Left lobe of liver (tissue), 2 donors: ENCODE measurements around the gene SRSF9. TPM values are rescaled to one million over a fixed set of nuclear protein-coding genes. Genes with fewer than 3 reads are reported as not detected.
"Not testable (repeated sequence)": the region's sequence is repeated elsewhere in the genome, so short reads cannot be mapped to it uniquely, and the experiment has no call there.

Experiments used
- ATAC-seq: fragments of 200-7000 bp; cut with Tn5 transposase; one replicate; pipeline ENCODE4 v1.9.1; 2020; ENCODE audit warnings: mild to moderate bottlenecking, moderate library complexity
- DNase-seq: peaks from one replicate; pipeline ENCODE4 v3.0.0-alpha.2; 2020; ENCODE audit warnings: low spot score
- total RNA-seq: library from RNA; stranded (reverse); gene quantifications from one replicate; pipeline ENCODE4 v1.2.1, GENCODE V29; 2021
- donor health status: DM: no; HTN: no; CAD: no; lungs with moderate emphysema.
- donor health status: DM: no; HTN: yes; CAD: no.

The SRSF9 gene, protein sequence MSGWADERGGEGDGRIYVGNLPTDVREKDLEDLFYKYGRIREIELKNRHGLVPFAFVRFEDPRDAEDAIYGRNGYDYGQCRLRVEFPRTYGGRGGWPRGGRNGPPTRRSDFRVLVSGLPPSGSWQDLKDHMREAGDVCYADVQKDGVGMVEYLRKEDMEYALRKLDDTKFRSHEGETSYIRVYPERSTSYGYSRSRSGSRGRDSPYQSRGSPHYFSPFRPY
- total RNA-seq, result 57.8 TPM

DNA sequence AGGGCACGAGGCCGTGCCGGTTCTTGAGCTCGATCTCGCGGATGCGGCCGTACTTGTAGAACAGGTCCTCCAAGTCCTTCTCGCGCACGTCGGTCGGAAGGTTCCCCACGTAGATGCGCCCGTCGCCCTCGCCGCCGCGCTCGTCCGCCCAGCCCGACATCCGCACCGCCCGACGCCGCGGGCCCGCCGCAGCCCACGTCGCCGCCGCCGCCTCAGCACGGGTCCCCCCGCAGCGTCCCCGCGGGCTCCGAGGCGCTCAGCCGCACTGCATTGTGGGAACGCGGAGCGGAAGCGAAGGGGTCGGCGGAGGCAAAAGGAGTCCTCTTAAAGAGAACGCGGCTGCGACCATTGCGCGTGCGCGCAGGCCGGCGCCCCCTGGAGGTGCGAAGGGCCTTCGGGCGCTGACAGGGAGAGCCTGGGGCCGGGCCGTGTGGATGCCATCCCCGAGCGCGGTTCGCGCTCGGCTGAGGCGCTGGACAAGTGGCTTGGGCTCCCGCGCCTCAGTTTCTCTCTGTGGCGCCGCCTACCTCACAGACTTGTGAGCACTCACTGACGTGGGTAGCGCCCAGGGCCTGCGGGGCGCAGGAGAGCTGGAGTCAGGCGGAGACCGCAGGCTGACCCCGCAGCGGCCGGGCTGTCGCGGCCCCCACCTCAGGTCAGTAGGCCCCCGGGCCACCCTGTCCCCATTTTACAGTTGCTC, at the start of gene SRSF9:
SRSF9 (minus strand) TSS at position 299 of the 700 bp plus-strand sequence; CDS start at position 160, 139 bp downstream.
- ATAC-seq (peak; percentile 94), DNase-seq (peak; percentile 96)

DNA sequence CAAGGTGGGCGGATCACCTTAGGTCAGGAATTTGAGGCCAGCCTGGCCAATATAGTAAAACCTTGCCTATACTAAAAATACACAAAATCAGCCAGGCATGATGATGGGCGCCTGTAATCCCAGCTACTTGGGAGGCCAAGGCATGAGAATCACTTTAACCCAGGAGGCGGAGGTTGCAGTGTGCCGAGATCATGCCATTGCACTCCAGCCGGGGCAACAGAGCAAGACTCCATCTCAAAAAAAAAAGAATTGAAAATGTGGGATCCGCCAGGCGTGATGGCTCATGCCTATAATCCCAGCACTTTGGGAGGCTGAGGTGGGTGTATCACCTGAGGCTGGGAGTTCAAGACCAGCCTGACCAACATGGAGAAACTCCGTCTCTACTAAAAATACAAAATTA, 49.8 kb upstream of the SRSF9 start:
- not testable (repeated sequence) for ATAC-seq, DNase-seq

DNA sequence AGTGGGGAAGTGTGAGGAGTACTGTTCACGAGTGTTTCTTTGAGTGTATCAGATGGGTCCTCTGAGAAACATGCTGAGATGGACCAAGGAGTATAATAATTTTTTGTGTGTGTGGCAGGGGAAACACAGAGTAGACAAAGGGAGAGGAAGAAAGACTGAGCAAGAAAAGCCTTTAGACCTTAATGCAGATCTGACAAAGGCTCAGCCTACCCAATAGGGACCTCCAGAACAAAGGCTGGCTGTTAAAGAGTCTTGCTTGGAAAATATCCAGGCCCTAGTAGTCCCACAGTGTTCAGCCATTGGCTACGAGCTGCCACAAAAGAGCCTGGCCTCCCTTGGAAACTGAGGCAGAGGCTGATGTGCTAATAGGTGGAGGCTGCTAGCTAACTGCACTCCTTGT, 45.9 kb upstream of the SRSF9 start:
- no peak for DNase-seq
- no peak for ATAC-seq

DNA sequence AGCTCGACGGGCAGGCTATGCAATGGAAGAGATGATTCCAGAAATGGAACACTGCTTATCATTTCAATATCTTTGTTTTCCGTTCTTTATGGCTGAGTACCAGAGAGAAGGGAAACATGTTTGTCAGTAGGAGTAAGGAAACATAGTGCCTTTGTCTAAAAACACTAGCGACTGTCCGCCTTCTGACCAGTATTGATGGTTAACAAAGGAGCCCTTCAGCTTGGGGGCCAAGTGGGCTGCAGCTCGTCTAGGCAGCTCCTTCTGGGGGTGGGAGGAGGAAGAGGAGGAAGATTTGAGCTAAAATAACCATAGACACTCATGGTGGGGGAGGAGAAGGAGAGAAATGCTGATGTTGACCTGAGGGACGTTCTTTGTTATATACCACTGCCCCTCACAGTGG, 44.5 kb upstream of the SRSF9 start:
- ATAC-seq (no peak), DNase-seq (no peak)

DNA sequence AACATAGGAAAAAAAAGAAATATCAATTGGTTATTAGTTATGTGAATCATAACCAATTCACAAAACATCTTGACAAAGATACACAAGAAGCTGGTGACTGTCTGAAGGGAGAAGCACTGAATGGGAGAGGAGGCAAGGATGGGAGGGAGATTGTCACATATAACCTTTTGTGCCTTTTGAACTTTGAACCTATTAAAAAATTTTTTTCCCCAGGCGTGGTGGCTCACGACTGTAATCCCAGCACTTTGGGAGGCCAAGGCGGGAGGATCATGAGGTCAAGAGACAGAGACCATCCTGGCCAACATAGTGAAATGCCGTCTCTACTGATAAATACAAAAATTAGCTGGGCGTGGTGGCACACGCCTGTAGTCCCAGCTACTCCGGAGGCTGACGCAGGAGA, 39.0 kb upstream of the SRSF9 start:
- DNase-seq, result no peak
- ATAC-seq, result no peak

DNA sequence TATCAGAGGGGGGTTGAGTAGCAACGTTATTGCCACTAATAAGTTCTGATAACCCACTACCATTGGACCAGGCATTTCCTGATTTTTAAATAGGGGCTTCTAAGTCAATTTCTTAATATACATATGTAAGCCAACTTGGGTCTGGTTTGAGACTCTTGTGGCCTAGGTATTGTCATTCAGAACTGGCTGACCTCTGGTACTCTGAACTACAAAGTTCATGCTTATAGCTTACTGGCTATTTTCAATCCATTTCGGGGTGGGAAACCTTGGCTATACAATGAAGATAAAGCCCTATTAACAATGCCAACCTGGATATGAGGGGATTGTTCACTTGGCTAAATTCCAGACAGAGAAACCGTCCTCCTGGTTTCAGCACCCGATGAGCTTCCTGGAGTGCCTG, 35.0 kb upstream of the SRSF9 start:
- ATAC-seq, result no peak
- no peak for DNase-seq

DNA sequence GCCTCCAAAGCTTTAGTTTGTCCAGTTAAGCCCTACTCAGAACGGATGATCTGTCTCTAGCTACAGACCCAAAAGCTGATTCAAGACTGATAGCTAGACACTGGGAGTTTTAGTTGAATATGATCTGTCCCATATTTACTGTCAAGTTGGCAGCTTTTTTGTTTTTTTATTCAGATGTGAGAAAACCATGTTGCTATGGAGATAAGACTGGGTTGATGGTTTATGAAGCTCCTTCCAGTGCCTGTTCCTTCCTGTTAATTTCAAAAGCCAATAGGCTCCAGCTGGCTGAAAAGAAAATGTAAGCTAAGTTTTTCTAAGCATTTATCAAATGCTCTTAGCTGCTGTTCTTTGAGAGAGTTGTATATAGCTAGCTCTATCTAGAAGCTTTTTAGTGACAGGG, 31.0 kb upstream of the SRSF9 start:
- ATAC-seq, result no peak

DNA sequence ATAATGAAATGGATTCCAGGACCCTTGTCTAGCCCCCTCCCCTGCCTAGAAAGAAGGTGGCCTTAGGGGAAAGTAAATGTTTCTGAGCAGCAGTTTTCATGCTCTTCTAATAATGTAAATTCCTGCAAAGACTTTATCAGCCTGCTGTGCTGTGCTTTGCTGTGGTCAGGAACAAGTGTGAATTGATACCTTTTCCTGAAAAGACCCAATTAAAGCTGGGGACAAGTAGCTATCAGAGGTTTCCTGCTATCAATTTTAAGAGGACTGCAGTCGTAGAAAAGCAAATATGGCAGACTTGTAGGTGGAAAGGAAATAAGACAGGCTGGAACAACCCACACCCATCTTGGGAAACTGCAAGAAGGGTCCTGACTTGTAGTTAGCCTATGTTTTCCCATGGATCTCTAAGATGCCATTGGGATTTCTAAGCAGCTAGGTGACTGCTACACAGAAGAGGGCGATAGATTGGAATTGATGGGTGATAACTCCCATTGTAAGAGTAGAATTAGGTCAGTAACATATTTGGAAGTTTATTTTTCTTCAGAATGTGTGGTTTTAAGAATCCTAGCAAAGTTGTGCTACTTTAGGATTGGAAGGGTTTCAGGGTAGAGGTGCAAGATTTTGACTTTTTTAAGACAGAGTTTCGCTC, 29.4 kb upstream of the SRSF9 start:
- DNase-seq (no peak), ATAC-seq (no peak)

More for the DNA sequence above, 31.0 kb upstream of the SRSF9 start:
- DNase-seq, result no peak

DNA sequence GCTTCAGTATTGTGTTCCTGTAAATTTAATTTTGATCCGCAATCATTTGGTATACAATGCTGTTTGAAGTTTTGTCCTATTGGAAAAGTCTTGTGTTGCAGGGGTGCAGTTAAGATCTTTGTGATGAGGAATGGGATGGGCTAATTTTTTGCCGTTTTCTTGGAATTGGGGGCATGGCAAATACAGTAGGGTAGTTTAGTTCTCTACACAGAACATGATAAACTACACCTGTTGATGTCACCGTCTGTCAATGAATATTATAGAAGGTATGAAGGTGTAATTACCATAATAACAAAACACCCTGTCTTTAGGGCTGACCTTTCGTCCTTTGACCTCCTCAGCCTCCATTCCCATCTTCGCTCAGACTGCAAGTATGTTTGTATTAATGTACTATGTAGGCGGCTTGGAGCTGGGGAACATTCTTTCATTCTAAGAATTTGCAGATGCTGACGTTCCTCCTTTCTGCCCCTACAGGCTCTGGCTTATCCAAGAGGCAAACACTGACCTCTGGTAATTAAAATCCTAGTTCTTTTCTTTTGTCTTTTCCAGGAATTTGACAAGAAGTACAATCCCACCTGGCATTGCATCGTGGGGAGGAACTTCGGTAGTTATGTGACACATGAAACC, 28.1 kb upstream of the SRSF9 start:
- DNase-seq (no peak), ATAC-seq (no peak)

DNA sequence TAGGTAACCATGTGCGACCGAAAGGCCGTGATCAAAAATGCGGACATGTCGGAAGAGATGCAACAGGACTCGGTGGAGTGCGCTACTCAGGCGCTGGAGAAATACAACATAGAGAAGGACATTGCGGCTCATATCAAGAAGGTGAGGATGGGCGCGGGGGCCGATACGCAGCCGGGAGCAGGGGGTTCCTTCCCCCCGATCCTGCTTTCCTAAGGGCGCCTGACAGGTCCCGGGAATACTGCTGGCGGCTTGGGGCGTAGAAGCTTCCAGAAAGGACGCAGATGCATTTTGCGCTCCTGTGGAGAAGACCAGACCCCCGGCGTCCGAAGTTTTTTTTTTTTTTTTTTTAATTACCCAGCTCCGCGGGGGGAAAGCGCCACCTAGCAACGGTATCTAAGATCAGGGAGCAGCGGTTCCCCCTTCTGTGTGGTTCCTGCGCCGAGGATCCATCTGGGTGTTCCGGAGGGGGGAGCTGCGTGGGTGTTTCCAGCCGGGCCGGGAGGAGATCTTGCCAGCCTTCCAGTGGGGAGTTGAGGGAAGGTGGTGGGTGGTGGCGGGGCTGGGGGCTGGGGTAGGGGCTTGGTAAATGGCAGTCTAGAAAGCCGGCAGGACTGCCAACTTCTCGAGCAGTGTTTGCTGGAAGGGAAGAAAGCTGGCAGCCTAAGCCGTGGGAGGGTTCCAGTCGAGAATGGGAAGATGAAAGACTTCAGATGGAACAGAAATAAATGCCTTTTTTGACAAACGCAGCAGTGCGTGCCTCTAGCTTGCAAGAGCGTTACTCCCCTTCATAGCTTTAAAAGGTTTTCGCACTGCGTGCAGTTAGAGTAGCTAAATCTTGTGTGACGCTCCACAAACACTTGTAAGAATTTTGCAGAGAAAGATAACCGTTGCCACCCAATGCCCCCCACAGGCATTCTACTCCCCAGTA, 27.1 kb upstream of the SRSF9 start:
- ATAC-seq, result peak; percentile 71

DNA sequence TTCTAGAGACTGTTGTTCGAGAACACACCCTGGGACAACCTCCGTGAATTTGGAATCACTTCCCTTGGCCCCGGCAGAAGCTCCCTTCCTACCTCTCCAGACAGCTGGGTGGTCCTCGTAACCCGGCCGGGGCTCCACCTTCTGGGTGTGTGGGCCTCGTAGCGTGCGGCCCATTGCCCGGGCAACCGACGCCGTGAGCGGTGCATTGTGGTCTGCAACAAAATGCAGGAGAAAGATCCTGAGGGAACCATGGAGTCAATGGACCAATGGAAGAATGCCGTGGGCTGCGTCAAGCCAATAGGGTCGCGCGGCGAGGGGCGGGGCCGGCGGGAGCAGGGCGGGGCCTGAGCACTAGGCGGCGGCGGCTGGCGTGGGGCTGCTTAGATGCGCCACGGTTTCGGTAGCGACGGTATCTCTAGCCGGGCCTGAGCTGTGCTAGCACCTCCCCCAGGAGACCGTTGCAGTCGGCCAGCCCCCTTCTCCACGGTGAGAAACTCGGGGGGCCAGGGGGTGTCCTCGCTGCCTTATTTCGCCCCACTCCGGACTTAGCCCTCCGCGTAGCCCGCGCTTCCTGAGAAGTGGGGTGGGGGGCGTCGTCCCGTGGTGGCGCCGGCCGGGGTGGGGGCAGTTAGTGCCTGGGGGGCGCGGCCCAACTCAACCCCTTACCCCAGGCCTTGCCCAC, 26.3 kb upstream of the SRSF9 start, which contains the start of gene DYNLL1:
DYNLL1 (plus strand) TSS at position 383 of the 682 bp plus-strand sequence. CDS start 309 bp downstream, outside the sequence.
- peak; percentile 97 for ATAC-seq
- peak; percentile 97 for DNase-seq

More for the DNA sequence above, 27.1 kb upstream of the SRSF9 start:
- peak; percentile 68 for DNase-seq

DNA sequence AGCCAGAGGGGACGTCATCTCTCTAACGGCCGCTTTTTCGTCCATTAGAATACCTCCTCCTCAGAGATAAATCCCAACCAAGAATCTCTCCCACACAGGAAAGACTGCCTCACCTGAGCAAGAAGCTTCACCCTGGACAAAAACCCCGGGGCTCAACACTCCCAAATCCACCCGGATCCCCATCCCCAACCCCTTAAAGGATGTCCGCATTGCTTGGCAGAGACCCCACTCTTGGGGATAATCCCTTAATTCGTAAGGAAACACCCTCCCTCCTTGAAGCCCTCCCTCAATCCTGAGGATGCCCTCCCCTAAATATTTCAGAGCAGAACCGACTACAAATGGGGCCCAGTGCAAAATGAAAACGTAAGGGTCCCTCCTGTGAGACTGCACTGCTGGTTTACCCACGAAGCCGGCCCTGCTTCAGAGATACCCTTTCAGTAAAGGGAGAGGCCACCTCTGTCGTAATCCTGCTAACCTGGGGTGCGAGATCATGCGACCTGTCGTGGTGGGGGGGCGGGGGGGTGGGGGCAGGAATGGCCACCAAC, 25.7 kb upstream of the SRSF9 start:
- DNase-seq (no peak), ATAC-seq (no peak)

DNA sequence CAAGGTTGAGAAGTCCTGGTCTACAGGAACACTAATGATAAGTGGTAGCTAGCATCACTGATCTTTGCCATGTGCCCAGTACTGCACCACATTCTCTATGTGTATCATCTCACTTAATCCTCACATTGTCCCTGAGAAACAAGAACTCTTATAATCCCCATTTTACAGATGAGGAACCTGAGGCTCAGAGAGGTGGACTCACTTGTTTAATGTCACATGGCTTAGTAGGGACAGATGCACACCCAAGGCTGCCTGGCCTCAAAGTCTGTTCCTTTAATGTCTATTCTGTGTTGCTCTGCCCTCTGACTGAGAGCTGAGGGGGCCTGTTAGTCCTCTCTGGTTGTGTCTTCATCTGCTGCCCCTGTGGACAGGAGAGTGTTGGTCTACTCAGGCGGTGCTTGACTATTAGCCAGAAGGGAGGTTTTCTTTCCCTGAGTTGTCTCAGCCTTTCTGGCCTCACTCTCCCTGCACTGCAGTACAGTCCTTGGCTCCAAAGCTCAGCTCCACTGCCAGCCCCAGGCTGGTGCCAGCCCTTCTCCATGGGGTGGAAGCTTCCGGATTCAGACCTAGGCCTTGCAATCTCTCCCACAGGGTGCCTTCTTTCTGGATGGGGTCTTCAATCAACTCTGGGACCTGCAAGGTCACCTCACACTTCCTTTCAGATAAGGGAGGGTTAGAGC, 21.4 kb upstream of the SRSF9 start:
- ATAC-seq (no peak), DNase-seq (no peak)

DNA sequence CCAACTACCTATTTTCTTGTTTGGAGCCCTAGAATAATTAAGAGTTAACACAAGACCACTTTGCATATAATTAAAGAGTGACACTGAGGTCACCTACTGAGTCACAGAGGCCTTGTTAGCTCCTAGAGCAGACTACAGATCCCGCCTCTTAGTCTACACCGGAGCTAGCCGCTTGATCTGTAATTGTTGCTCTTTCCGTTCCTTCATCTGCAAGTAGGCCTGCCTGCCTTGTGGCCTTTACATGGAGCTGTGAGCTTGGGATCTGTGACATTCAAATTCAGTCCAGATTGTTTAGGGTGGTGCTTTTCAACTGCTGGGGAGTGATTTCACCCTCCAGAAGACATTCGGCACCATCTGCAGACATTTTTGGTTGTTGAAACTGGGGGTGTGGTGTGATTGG, 20.8 kb upstream of the SRSF9 start:
- ATAC-seq (no peak), DNase-seq (no peak)

DNA sequence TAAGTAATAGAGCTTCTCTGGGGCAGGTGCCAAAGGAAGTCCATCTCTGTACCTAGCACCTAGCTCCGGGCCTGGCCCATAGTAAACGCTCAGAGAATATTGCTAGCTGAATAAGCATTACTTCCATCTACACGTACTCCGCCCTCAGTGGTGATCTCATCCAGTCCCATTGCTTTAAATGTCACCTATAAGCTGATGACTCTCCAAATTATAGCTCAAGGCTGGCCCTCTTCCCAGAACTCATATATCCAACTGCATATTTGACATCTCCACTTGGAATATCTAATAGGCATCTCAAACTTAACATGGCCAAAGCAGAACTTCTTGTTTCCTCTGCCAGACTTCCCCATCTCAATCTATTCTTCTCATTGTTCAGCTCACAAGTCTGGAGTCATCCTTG, 19.5 kb upstream of the SRSF9 start:
- DNase-seq (no peak), ATAC-seq (no peak)

DNA sequence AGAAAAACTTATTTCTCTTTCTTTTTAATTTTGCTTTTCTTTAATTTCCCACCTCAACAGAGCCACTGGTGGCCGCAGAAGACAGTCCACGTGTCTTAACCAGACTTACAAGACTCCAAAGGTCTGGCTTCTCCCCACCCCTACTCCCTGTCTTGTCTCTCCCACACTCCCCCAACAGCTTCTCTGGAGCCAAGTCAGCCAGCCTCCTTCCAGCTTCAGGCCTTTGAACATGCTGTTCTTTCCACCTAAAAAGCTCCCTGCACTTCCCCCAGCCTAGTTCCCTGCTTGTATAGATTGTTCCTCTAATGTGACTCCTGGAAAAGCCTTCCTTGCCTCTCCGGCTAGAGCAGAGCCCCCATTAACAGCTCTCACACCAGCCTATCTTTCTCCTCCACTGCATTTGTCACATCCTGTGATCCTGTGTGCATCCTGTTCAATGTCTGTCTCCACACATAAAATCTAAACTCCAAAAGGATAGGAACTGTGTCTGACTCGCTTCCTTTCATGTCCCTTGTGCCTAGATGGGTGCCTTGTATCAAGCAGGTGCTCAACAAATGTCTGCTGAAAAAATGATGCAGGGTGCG, 18.6 kb upstream of the SRSF9 start:
- DNase-seq, result no peak

DNA sequence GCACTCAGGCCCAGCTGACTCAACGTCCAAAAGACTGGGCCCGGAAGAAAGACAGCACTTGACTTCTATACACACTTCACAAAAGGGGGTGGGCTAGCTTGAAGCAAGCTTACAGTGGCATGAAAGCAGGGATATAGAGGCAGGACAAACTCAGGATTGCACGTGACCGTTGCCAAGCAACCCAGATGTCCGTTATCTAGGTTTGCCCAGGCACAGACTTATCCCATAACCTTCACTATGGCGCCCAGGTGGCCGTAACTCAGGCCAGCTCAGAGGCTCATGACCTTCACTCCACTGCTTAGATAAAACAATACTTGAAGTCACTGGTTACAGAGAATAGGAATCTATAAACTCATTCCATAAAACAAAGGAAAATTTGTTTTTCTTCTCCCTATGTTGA, 18.0 kb upstream of the SRSF9 start:
- ATAC-seq, DNase-seq: not testable (repeated sequence)

More for the DNA sequence above, 18.6 kb upstream of the SRSF9 start:
- ATAC-seq, result no peak
